Measurements from ENCODE around the gene SLC30A10. TPM values are rescaled to one million over a fixed set of nuclear protein-coding genes. Genes with fewer than 3 reads are reported as not detected.
"Not testable (repeated sequence)": the region's sequence is repeated elsewhere in the genome, so short reads cannot be mapped to it uniquely, and the experiment has no call there.

Gene SLC30A10
- total RNA-seq, 1 donor from 2014 or later, result 0.13 TPM

DNA sequence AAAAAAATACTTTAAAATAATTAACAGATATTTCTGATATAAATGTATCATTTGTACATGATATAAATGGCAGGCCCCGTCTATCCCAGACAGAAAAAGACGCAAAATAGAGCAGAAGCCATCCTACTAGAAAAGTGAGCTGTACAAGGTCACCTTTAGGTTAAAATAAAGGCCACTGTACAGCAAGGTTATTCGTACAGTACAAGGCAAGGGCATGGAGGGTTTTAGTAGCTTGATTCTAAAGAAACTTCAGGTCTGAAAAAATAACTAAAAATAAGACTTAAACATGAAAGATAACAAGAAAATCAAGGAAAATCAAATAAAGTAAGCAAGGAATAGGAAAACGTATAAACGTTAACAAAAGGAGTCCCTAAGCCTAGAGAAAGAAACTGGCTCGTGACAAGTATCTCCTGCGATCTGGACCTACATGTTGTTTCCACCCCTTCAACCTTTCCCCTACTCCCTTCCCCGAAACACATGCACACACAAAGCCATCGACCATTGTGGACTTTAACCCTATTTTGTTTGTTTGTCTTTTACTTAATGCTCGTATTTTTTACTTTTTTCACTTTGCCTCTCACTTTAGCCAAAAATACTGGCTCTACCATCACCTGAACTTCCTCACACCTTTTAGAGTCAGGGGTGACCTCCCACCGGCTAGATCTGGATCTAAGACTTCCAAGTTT, 26.5 kb upstream of the SLC30A10 start:
- Mint-ChIP-seq H3K9me3 (ENCODE audit: unreplicated experiment) (no peaks in the 10 kb centered on the region), H3K4me1 (ENCODE audit: unreplicated experiment) (no peaks in the 10 kb centered on the region), H3K36me3 (ENCODE audit: unreplicated experiment) (no peaks in the 10 kb centered on the region), H3K4me3 (ENCODE audit: unreplicated experiment) (no peak overlapping the region), H3K27me3 (ENCODE audit: unreplicated experiment) (peaks cover 29% of the 10 kb centered on the region), H3K27ac (ENCODE audit: unreplicated experiment) (no peak overlapping the region)
- TF ChIP-seq, protein P1, sequence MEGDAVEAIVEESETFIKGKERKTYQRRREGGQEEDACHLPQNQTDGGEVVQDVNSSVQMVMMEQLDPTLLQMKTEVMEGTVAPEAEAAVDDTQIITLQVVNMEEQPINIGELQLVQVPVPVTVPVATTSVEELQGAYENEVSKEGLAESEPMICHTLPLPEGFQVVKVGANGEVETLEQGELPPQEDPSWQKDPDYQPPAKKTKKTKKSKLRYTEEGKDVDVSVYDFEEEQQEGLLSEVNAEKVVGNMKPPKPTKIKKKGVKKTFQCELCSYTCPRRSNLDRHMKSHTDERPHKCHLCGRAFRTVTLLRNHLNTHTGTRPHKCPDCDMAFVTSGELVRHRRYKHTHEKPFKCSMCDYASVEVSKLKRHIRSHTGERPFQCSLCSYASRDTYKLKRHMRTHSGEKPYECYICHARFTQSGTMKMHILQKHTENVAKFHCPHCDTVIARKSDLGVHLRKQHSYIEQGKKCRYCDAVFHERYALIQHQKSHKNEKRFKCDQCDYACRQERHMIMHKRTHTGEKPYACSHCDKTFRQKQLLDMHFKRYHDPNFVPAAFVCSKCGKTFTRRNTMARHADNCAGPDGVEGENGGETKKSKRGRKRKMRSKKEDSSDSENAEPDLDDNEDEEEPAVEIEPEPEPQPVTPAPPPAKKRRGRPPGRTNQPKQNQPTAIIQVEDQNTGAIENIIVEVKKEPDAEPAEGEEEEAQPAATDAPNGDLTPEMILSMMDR (IDR thresholded peaks at IDR 0.05), result no peak
- no peak for DNase-seq (ENCODE audit: extremely low spot score, unreplicated experiment)

DNA sequence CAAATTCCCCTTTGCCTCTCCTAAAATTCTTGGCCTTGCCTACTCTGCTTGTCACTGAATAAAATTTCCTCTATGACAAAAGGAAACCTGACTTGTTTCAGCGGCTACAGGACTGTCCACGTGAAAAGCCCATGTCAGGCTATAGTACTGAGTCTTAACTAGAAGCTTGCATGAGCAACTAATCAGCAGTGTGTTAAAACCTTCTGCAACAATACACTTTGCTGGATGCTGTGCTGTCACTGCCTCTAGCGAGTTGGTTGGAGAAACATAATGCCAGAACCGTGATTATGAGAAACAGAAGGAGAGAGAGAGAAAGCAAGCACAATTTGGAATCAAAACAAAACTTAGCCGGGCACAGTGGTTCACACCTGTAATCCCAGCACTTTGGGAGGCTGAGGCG, 25.7 kb upstream of the SLC30A10 start:
- no peaks in the 10 kb centered on the region for H3K4me1 Mint-ChIP-seq (ENCODE audit: unreplicated experiment)
- H3K4me3 Mint-ChIP-seq (ENCODE audit: unreplicated experiment), result no peak overlapping the region
- DNase-seq (ENCODE audit: extremely low spot score, unreplicated experiment), result no peak
- no peaks in the 10 kb centered on the region for H3K9me3 Mint-ChIP-seq (ENCODE audit: unreplicated experiment)
- peaks cover 26% of the 10 kb centered on the region for H3K27me3 Mint-ChIP-seq (ENCODE audit: unreplicated experiment)
- H3K27ac Mint-ChIP-seq (ENCODE audit: unreplicated experiment), result no peak overlapping the region
- H3K36me3 Mint-ChIP-seq (ENCODE audit: unreplicated experiment), result no peaks in the 10 kb centered on the region
- TF ChIP-seq, protein P1 (IDR thresholded peaks at IDR 0.05), result no peak

DNA sequence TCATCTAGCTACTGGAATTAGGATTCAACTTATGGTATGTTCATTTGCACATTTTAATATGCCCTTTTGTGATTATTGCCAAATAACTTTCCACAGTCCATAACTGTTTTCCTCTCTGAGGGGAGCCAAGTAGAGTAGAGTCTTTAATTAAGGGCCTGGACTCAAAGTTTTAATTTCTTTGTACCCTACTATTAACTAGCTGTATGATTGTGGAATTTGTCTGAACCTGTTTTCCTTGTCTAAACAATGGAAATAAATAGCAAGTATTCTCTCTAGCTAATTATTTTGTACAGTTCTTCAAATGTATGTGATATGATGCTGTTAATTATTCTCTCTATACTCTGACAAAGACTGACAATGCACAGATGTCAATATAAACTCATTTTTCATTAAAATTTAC, 24.0 kb upstream of the SLC30A10 start:
- no peak for DNase-seq (ENCODE audit: extremely low spot score, unreplicated experiment)
- Mint-ChIP-seq H3K27me3 (ENCODE audit: unreplicated experiment) (peaks cover 19% of the 10 kb centered on the region), H3K4me1 (ENCODE audit: unreplicated experiment) (no peaks in the 10 kb centered on the region), H3K27ac (ENCODE audit: unreplicated experiment) (no peak overlapping the region), H3K36me3 (ENCODE audit: unreplicated experiment) (no peaks in the 10 kb centered on the region), H3K9me3 (ENCODE audit: unreplicated experiment) (no peaks in the 10 kb centered on the region), H3K4me3 (ENCODE audit: unreplicated experiment) (no peak overlapping the region)
- TF ChIP-seq, protein P1 (IDR thresholded peaks at IDR 0.05), result no peak

DNA sequence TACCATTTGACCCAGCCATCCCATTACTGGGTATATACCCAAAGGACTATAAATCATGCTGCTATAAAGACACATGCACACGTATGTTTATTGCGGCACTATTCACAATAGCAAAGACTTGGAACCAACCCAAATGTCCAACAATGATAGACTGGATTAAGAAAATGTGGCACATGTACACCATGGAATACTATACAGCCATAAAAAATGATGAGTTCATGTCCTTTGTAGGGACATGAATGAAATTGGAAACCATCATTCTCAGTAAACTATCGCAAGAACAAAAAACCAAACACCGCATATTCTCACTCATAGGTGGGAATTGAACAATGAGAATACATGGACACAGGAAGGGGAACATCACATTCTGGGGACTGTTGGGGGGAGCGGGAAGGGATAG, 20.9 kb upstream of the SLC30A10 start:
- peaks cover 29% of the 10 kb centered on the region for H3K27me3 Mint-ChIP-seq (ENCODE audit: unreplicated experiment)
- not testable (repeated sequence) for H3K27ac Mint-ChIP-seq (ENCODE audit: unreplicated experiment); H3K36me3 Mint-ChIP-seq (ENCODE audit: unreplicated experiment); H3K4me3 Mint-ChIP-seq (ENCODE audit: unreplicated experiment); H3K4me1 Mint-ChIP-seq (ENCODE audit: unreplicated experiment); DNase-seq (ENCODE audit: extremely low spot score, unreplicated experiment); H3K9me3 Mint-ChIP-seq (ENCODE audit: unreplicated experiment)

DNA sequence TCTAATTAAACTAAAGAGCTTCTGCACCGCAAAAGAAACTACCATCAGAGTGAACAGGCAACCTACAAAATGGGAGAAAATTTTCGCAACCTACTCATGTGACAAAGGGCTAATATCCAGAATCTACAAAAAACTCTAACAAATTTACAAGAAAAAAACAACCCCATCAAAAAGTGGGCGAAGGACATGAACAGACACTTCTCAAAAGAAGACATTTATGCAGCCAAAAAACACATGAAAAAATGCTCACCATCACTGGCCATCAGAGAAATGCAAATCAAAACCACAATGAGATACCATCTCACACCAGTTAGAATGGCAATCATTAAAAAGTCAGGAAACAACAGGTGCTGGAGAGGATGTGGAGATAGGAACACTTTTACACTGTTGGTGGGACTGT, 20.4 kb upstream of the SLC30A10 start:
- peaks cover 26% of the 10 kb centered on the region for H3K27me3 Mint-ChIP-seq (ENCODE audit: unreplicated experiment)
- not testable (repeated sequence) for H3K9me3 Mint-ChIP-seq (ENCODE audit: unreplicated experiment); H3K4me1 Mint-ChIP-seq (ENCODE audit: unreplicated experiment); DNase-seq (ENCODE audit: extremely low spot score, unreplicated experiment); H3K27ac Mint-ChIP-seq (ENCODE audit: unreplicated experiment); H3K36me3 Mint-ChIP-seq (ENCODE audit: unreplicated experiment); H3K4me3 Mint-ChIP-seq (ENCODE audit: unreplicated experiment)

DNA sequence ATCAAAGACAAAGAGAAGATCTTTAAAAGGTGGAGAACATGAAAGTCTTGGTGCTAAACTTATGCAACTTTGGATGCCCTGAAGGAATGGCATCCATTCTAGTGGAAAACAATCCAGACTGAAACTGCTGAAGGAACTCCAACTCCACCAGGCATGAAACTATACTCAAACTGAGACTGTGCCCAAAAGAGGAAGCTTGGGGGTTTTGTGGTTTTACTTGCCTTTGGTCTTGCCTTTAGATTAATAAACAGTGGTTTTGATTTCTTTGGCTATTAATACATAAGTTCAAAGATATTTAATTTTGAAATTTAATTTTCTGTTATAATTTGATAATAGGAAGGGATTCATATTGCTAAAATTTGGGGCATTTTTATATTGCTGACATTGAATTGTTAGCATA, 17.4 kb upstream of the SLC30A10 start:
- Mint-ChIP-seq H3K4me3 (ENCODE audit: unreplicated experiment) (no peak overlapping the region), H3K4me1 (ENCODE audit: unreplicated experiment) (no peaks in the 10 kb centered on the region), H3K9me3 (ENCODE audit: unreplicated experiment) (peaks cover 3% of the 10 kb centered on the region), H3K27me3 (ENCODE audit: unreplicated experiment) (peaks cover 35% of the 10 kb centered on the region), H3K27ac (ENCODE audit: unreplicated experiment) (no peak overlapping the region), H3K36me3 (ENCODE audit: unreplicated experiment) (no peaks in the 10 kb centered on the region)
- TF ChIP-seq, protein P1 (IDR thresholded peaks at IDR 0.05), result no peak
- no peak for DNase-seq (ENCODE audit: extremely low spot score, unreplicated experiment)
